Glomerular visceral epithelial cell (primary cell): ENCODE results near the gene SUCLG2.
A peak's percentile ranks its signal among the peaks of the same experiment; 100 is the strongest.

Experiments
- DNase-seq: peaks from one replicate; pipeline ENCODE4 v3.0.0-alpha.2; 2016; ENCODE audit errors: extremely low spot score

SUCLG2 gene

DNA sequence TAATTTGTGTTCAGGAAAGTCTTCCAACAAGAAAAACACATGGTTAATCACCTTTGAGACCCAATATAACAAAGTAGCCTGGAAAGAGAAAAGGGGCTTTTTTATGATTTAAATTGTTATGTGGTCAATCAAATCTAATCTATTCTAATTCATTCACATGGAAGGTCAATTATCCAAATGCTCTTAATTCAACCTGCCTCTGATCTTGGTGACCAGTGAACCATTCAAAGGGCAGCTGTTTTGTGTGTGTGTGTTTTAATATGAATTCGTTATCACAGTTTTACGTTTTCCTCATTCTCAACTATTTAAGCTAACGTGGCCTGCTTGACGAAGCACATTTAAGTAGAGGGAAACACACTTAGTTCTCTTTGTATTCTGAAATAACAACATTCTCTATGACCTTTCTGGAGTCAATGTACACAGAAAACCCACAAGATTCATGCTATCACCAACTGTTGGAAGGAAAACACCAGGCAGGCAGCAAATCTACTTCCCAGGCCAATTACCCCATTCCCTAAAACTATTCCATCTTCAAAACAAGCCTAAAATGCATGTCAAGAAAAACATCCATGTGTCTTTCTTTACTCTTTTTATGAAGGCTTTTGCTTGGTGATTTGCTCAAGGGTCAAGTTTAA is 195.4 kb downstream of the SUCLG2 start:
- DNase-seq, result no peak

DNA sequence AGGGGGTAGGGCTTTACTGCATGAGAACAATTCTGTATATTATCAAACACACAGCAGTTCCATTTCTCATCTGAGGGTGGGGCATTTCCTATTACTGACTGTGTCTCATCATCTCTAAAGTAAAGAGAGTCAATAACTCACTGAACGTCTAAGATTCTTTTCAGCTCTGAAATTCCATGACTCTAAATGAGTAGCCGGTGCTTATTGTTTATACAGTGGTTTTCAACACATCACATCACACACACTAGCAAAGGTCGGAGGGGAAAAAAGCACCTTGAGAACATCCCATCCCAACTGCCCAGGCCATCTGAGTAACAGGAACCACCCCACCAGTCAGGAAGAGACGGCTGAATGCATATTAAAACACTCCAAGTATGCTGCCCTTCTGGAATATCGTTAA is 196.0 kb downstream of the SUCLG2 start:
- DNase-seq, result no peak

DNA sequence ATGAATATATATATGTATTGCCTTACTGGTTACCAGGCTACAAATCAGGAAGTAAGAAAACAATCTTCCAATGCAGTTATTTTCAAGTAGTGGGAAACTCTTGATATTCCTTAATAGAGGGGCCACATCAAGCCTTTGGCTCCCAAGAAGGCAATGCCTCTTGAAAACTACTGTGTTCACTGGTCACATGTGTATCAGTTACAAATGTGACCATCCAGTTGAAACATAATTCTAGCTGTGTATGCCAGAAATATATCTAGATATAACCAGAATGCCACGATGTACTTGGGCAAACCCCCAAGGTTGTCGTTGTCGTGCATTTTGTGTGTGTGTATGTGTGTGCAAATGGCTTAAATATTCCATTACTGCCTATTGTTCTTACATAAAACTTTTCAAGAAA is 200.8 kb downstream of the SUCLG2 start:
- DNase-seq, result no peak

DNA sequence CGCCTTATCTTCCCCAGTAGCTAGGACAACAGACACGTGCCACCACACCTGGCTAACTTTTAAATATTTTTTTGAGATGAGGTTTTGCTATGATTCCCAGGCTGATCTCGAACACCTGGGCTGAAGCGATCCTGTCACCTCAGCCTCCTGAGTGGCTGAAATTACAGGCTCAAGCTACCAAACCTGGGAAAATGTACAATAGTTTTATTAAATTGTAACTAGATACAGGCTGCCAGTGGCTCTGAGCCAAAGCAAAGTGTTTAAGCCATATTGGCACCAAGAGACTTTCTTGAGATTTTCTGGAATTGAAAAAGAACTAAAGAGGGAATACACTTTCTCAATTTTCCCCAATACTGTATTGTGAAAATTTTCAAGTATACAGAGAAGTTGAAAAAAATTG is 204.3 kb downstream of the SUCLG2 start:
- DNase-seq, result no peak

DNA sequence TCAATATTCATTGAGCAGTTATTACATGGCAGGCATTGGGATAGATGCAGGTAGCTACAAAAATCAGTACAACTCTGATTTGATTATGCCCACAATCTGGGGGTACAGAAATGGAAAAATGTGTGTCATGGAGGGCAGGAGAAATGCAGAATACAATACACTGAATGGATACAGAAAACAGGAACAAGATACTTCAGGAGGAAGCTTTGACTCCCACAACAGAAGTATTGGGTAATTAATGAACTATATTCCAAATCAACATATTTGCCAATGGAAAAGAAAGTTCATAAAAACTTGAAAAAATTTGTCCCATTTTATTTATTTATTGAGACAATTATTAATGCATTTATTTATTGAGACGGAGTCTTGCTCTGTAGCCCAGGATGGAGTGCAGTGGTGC is 207.0 kb downstream of the SUCLG2 start:
- no peak for DNase-seq

DNA sequence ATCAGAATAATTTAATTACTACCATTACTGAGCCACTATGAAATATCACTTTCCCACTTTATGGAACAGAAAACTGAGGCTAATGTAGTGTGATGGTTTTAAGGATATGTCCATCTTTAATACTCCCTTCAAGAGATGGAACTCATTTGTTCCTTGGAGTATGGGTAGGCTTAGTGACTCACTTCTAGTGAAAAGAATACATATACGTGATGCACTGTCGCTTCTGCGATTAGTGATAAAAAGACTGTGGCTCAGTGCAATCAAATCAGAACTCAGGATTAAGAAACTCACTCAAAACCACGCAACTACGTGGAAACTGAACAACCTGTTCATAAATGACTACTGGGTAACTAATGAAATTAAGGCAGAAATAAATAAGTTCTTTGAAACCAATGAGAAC is 216.6 kb downstream of the SUCLG2 start:
- DNase-seq, result no peak

DNA sequence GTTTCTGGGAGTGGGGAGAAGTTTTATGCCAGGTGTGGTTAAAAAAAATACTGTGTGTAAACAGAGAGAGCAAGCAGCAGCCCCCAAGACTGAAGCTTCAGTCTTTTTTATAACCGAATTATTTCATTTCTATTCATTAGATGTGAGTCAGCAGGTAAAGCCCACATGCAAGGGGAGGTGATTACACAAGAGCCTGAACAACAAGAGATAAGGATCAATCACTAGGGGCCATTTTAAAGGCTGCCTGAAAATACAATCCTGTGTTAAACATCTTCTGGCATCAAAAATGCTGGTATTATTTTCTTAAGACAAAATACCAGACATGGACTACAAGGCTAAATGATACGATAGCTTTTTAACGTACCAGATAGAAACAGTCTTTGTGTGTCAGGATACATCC is 217.3 kb downstream of the SUCLG2 start:
- DNase-seq, result no peak

DNA sequence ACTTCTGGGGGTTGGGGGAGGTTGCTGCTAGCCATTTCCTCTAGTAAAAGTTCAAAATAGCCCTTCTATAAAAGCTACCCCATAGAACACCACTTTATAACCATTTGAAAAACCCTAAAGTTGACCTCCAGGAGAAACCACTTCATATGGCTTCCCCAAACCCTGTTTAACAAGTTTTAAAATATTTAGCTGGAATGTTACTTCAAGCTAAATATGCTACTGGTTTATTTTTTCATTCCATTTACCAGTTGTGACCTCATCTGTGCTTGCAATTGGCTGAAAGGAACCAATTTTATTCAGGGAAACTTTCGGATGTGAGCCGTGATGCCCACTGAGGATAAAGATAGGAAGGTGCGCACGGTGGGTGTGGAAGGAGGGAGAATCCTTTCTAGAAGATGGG is 221.3 kb downstream of the SUCLG2 start:
- no peak for DNase-seq

DNA sequence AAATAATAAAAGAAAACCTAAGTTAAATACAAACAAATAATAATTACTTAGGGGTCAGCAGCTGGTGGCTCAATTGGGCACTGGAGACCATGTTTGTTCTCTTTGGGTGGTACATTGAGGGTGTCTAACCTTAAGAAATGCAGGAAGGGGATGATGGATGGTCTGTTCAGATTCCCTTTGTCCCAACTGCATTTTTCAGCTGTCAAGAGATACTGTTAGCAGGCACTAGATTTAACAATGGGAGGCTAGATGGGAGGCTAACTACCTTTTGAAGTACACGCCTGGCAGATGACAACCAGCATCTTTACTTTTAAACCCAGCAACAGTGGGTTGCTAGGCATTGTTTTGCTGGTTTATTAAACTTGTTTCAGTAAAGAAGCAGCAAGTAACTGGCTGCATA is 222.5 kb downstream of the SUCLG2 start:
- DNase-seq, result no peak

DNA sequence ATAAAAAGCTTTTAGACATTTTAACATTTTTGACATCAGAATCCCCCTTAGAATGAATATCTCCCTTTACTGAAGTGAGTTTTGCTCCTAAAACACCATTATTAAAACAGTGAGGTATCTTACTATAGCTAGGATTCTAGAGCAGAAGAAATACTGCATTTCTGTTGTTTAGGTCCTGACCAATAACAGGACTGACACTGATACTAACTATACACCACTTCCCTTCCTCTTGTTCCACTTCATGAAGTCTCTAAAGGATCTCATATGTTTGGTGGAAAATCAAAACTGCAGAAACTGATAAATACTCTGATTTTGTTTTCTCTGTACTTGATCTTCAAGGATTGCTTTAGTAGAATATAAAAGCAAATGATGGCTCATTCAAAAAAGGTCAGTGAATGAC is 230.7 kb downstream of the SUCLG2 start:
- no peak for DNase-seq

DNA sequence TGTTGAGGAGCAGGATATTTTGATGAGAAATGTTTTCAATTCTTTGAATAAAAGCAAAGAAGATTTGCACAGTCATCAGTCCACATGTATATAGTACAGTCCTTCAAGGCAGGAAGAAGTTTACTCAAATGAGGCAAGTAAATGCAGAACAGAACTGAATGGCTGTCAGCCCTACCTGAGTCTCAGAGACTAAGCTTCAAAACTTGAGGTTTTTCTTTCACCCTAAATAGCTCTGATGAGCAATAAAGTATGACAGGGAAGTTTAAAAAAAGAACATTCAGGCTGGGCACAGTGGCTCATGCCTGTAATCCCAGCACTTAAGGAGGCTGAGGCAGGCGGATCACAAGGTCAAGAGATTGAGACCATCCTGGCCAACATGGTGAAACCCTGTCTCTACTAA is 232.5 kb downstream of the SUCLG2 start:
- no peak for DNase-seq

DNA sequence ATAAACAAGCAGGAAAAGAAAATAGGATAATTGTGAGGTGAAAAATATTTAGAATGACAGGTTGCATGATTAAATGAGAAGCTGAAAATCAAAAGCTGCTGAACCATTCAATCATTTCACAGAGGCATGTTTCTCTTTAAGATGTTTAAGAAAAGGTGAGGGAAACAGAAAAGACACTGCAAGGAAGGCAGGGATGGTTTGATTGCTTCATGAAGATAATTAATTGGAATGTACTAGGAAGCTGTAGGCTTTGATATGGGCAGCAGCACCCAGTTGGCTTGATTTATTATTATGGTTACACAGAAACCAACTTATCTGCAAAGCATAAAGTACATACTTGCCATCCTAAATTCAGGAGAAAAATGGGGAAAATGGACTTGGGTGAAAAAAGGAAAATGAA is 234.6 kb downstream of the SUCLG2 start:
- DNase-seq, result no peak

DNA sequence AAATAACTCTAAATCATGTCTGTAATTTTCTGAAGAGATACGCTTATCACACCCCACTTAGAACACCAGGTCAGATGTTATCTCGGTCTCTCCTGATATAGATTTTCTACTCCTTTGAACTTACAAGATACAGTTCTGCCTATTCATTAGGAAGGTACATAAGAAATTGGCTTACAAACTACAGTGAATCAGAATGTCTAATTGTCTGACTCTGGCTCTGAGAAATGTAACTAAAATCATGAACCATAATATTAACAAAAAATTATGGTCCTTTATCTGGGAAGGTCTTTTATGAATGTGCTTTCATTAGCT is 235.2 kb downstream of the SUCLG2 start:
- DNase-seq, result no peak

DNA sequence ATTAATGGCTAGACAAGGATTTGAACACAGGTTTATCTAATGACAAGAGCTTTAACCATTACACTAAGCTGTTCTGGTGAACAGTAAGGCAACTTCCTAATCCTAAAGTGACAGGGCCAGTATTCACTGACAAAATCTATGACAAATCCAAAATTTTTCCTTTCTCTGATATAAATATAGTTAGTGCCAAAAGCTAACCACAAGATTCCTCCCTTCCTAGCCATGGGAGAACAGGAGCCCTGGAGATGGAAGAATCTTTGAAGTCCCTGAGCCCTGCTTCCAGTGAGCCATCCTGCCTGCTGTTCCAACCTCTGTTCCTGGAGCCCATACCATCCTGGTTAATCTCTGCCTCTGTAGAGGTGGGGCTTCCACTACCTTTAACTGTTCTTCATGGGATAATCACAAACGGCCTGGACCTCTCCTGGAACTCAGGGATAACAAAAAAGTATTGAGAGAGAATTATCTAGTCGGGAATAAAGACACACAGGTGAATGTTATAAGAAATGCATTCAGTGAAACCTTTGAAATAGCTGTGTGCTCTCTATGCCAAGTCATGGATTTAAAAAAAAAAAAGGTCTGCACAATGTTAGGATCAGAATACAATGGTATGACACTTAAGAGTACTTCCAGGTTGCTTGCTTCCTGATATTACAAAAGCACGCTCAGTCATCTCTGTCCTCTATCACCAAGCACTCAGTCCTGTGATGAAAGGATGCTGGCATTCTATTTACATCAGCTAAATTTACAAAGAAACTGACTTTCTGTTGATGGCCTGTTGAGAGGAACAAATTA is 235.8 kb downstream of the SUCLG2 start:
- DNase-seq, result no peak

DNA sequence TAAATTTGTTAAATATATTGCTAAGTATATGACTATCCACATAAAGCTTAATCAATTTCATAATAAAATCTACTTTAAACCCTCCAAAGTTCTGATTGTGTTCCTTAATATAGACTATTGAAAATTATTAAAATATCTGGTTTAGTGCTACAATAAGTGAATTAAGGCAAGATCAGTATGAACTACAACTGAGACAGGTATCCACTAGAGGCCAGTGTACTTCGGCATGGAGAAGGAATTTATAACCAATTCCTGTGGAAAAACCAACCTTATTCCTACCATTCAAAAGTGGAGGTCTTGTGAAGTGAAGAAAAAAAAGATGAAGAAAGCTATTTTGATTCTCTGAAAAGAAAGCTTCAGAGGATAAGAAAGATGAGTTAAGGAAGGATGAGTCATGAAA is 237.7 kb downstream of the SUCLG2 start:
- no peak for DNase-seq

DNA sequence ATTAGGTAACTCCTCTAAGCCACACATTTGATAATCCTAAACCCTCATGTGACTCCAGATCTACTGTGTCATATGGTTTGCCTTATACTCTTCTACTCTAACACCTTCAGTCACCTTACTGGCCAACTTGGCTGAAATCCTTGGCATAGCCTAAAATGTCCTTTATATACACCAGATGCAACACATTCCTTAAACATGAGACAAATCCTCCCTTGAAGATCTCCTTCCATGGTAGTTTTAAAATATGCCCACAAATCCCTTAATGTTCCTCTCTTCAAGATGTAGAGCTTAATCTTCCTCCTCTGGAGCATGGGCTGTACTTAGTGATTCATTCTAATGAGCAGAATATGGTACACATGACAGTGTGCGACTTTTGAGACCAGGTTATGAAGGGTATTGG is 238.9 kb downstream of the SUCLG2 start:
- DNase-seq, result no peak

DNA sequence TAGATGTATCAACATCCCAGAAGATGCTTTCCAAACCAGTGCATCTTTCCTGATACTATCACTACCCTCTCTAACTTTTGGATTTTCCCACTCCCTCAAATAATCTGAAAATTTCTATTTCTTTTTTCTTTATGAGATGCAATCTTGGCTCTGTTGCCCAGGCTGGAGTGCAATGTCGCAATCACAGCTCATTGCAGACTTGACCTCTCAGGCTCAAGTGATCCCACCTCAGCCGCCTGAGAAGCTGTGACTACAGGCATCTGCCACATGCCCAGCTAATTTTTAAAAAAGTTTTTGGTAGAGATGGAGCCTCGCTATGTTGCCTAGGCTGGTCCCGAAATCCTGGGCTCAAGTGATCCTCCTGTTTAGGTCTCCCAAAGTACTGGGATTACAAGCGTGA is 239.7 kb downstream of the SUCLG2 start:
- DNase-seq, result no peak

DNA sequence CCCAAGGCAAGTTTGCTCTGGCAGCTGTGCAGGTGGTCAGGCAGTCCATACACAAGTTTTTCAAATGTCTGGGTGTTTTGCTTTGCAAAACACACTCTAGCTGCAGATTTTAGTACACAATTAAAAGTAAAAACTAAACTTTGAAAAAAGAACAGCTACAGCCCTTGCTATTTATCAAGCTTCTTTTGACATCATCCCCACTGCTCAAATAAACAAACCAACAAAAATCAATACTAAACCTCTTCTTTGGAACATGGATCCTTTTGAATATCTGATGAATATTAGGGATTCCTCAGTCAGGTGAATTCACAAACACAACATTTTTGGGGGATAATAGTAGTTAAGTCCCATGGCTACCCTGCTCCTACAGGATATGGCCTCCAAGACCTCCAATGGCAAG is 249.2 kb downstream of the SUCLG2 start:
- no peak for DNase-seq

DNA sequence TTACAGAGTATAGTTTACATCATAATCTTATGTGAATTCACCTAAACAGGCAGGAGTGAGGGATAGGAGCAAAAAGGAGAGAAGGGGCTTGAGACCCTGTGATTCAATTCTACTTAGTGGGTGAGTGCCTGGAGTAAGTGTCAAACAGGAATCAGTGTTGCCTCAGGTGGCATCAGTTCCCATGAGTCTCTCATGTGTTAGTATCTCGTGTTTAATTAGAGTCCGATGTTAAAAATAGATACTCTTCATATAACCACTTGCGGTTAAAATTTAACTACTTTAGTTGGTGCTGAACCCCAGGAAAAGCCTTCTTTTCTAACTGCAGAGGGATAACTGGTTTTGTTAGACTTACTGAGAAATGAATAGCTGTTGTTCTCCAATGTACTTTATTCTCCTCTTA is 251.5 kb downstream of the SUCLG2 start:
- DNase-seq, result no peak

DNA sequence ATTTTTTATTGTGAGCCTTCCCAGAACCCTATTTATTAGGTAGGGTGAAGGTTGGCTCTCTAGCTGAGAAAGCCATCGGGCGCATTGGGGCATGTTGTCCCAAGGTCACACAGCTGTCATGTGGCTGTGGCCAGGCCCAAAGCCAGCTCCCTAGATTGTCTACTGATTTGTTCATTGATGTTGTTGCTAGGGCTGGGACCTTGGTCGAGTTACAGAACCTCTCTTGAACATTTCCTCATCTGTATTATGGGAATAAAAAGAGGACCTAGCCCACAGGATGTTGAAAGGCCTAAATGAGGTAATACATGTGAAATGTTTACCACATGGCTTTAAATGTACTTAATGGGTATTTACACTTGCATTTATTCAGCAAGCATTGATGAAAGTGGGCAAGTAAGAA is 252.5 kb downstream of the SUCLG2 start:
- DNase-seq, result no peak

DNA sequence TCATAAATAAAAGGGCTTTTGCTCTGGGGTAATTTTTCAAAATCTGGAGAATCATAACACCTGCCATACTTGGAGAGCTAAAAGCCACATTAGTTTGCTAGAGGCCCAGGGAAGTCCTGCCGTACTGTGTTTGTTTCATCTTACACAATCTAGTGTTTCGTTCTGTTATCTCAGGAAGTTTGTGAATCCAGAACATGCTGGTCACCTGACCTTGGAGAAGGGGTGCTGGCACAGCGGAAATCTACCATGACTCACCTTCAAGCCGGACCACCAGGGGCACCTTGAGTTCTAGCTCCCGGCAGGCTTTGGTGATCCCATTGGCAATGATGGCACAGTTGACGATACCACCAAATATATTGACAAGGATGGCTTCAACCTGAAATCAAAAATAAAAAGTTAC is 253.9 kb downstream of the SUCLG2 start:
- DNase-seq, result no peak

DNA sequence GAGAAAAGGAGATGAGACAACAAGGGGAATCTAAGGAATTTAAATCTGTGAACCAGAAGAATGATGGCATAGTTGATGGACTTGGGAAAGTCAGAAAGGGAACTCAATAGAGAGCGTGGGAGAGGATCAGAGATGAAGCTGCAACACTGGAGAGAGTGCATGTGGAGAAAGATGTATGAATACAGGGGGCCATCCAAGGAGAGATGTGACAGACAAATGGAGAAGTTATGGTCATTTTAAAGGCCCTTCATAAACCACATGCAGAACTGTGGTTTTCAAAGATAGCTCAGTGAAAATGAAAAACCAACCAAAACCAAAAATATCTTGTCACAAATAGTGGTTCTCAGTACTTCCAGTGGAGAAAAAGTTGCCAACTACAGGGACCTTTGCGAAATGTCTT is 265.2 kb downstream of the SUCLG2 start:
- DNase-seq, result no peak

DNA sequence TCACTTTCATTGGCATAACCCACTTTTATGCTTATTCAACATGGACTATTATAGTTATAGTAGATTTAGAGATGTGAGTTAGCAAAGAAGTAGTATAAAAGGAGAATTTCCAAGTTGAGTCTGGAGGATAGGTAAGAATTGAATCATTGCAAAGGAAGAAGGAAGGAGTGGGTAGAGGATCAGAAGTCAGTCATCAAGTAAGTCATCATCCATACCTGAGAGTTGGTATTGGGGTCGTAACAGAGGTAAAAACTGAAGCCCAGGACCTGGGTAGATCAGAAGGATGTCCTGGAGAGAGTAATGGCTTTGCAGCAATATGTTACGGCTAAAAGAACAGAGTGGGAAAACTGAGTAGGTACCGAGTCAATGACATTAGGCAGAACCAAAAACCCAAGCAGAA is 265.7 kb downstream of the SUCLG2 start:
- DNase-seq, result no peak

DNA sequence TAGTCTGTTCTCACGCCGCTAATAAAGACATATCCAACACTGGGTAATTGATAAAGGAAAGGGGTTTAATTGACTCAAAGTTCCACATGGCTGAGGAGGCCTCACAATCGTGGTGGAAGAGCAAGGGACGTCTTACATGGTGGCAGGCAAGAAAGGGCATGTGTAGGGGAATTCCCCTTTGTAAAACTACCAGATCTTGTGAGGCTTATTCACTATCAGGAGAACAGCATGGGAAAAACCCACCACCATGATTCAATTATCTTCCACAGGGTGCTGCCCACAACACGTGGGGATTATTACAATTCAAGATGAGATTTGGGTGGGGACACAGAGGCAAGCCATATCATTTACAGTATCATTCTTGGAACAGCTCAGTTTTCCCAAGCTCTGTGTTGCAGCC is 268.0 kb downstream of the SUCLG2 start:
- peak; percentile 21 for DNase-seq
